Activated naive CD8-positive, alpha-beta T cell treated with anti-CD3 and anti-CD28 coated beads, Interleukin-2, amount 50 U/mL, for 24 hours (primary cell): ENCODE results near the gene EPB42.
"Not testable (repeated sequence)": the region's sequence is repeated elsewhere in the genome, so short reads cannot be mapped to it uniquely, and the experiment has no call there.

Source experiments
- ATAC-seq: fragments of 150-1000 bp; cut with Tn5 transposase; one replicate; pipeline ENCODE4 v1.10.0; 2021
- DNase-seq: peaks from one replicate; pipeline ENCODE4 v3.0.0; 2021
- H3K27ac Mint-ChIP-seq: one replicate; pipeline ENCODE4 v1.8.0; 2021; ENCODE audit warnings: mild to moderate bottlenecking, mixed read lengths
- H3K27me3 Mint-ChIP-seq: one replicate; pipeline ENCODE4 v1.8.0; 2021; ENCODE audit warnings: mixed read lengths
- H3K36me3 Mint-ChIP-seq: one replicate; pipeline ENCODE4 v1.8.0; 2021; ENCODE audit warnings: low read depth, mixed read lengths
- H3K4me1 Mint-ChIP-seq: one replicate; pipeline ENCODE4 v1.8.0; 2021; ENCODE audit warnings: mixed read lengths
- H3K4me3 Mint-ChIP-seq: one replicate; pipeline ENCODE4 v1.8.0; 2021; ENCODE audit warnings: mild to moderate bottlenecking, moderate library complexity, mixed read lengths
- H3K9me3 Mint-ChIP-seq: one replicate; pipeline ENCODE4 v1.8.0; 2021; ENCODE audit warnings: mixed read lengths

Gene EPB42

GRCh38 chr15:43194795-43195194, 26.0 kb downstream of the EPB42 start:
- H3K27me3 Mint-ChIP-seq = no peaks in the 10 kb centered on the region
- ATAC-seq (no peak), DNase-seq (no peak)
- H3K9me3 Mint-ChIP-seq = peaks cover 9% of the 10 kb centered on the region
- H3K36me3 Mint-ChIP-seq = peaks cover 41% of the 10 kb centered on the region
- no peak overlapping the region for H3K4me3 Mint-ChIP-seq
- H3K4me1 Mint-ChIP-seq = peaks cover 1% of the 10 kb centered on the region
- H3K27ac Mint-ChIP-seq = no peak overlapping the region

GRCh38 chr15:43193710-43194109, 27.1 kb downstream of the EPB42 start:
- no peak for ATAC-seq
- peaks cover 6% of the 10 kb centered on the region for H3K9me3 Mint-ChIP-seq
- DNase-seq = no peak
- H3K4me1 Mint-ChIP-seq = peaks cover 4% of the 10 kb centered on the region
- H3K27me3 Mint-ChIP-seq = no peaks in the 10 kb centered on the region
- H3K27ac Mint-ChIP-seq = no peak overlapping the region
- no peak overlapping the region for H3K4me3 Mint-ChIP-seq
- peaks cover 45% of the 10 kb centered on the region for H3K36me3 Mint-ChIP-seq

GRCh38 chr15:43190178-43190577, 30.6 kb downstream of the EPB42 start:
- ATAC-seq (no peak), DNase-seq (no peak)
- no peaks in the 10 kb centered on the region for H3K9me3 Mint-ChIP-seq
- H3K27me3 Mint-ChIP-seq = no peaks in the 10 kb centered on the region
- no peak overlapping the region for H3K4me3 Mint-ChIP-seq
- peaks cover 17% of the 10 kb centered on the region for H3K4me1 Mint-ChIP-seq
- H3K36me3 Mint-ChIP-seq = peaks cover 25% of the 10 kb centered on the region
- H3K27ac Mint-ChIP-seq = no peak overlapping the region

GRCh38 chr15:43189296-43189695, 31.5 kb downstream of the EPB42 start:
- peaks cover 21% of the 10 kb centered on the region for H3K36me3 Mint-ChIP-seq
- peaks cover 17% of the 10 kb centered on the region for H3K4me1 Mint-ChIP-seq
- H3K4me3 Mint-ChIP-seq = no peak overlapping the region
- H3K9me3 Mint-ChIP-seq = no peaks in the 10 kb centered on the region
- DNase-seq (no peak), ATAC-seq (no peak)
- H3K27me3 Mint-ChIP-seq = no peaks in the 10 kb centered on the region
- no peak overlapping the region for H3K27ac Mint-ChIP-seq

GRCh38 chr15:43187544-43188155, 33.2 kb downstream of the EPB42 start:
- Mint-ChIP-seq H3K36me3 (peaks cover 17% of the 10 kb centered on the region), H3K4me1 (peaks cover 17% of the 10 kb centered on the region), H3K27me3 (no peaks in the 10 kb centered on the region), H3K27ac (no peak overlapping the region), H3K4me3 (no peak overlapping the region), H3K9me3 (no peaks in the 10 kb centered on the region)
- DNase-seq (no peak), ATAC-seq (no peak)

GRCh38 chr15:43186003-43186353, 34.8 kb downstream of the EPB42 start:
- Mint-ChIP-seq H3K4me1 (peaks cover 19% of the 10 kb centered on the region), H3K4me3 (peak overlapping the region; percentile 94), H3K27ac (peak overlapping the region; percentile 93), H3K9me3 (no peaks in the 10 kb centered on the region), H3K27me3 (no peaks in the 10 kb centered on the region), H3K36me3 (peaks cover 10% of the 10 kb centered on the region)
- no peak for DNase-seq
- peak; percentile 33 for ATAC-seq

GRCh38 chr15:43185157-43186002, 35.4 kb downstream of the EPB42 start, which contains the start of gene CCNDBP1:
Gene CCNDBP1, plus strand, starts transcription at chr15:43185403. Its CDS starts 96 bp downstream, at chr15:43185499.
- H3K36me3 Mint-ChIP-seq = peaks cover 10% of the 10 kb centered on the region
- H3K4me3 Mint-ChIP-seq = peak within 1 kb of the TSS; percentile 94
- DNase-seq = peak; percentile 93
- H3K9me3 Mint-ChIP-seq = no peaks in the 10 kb centered on the region
- no peaks in the 10 kb centered on the region for H3K27me3 Mint-ChIP-seq
- H3K27ac Mint-ChIP-seq = peak within 1 kb of the TSS; percentile 93
- ATAC-seq = peak; percentile 98
- H3K4me1 Mint-ChIP-seq = peaks cover 19% of the 10 kb centered on the region

GRCh38 chr15:43184407-43185124, 36.3 kb downstream of the EPB42 start:
- no peak for DNase-seq
- no peak for ATAC-seq
- peaks cover 10% of the 10 kb centered on the region for H3K36me3 Mint-ChIP-seq
- no peaks in the 10 kb centered on the region for H3K9me3 Mint-ChIP-seq
- H3K4me3 Mint-ChIP-seq = peak overlapping the region; percentile 94
- peaks cover 19% of the 10 kb centered on the region for H3K4me1 Mint-ChIP-seq
- H3K27ac Mint-ChIP-seq = peak overlapping the region; percentile 93
- H3K27me3 Mint-ChIP-seq = no peaks in the 10 kb centered on the region

- peaks cover 5% of the 10 kb centered on the region for H3K36me3 Mint-ChIP-seq
- no peak for DNase-seq
These were observed 37.5 kb downstream of the EPB42 start for GRCh38 chr15:43183270-43183669.

GRCh38 chr15:43177147-43177546, 43.7 kb downstream of the EPB42 start:
- not testable (repeated sequence) for H3K4me1 Mint-ChIP-seq, DNase-seq, H3K27me3 Mint-ChIP-seq, ATAC-seq, H3K9me3 Mint-ChIP-seq, H3K27ac Mint-ChIP-seq, H3K4me3 Mint-ChIP-seq
- peaks cover 31% of the 10 kb centered on the region for H3K36me3 Mint-ChIP-seq

More at GRCh38 chr15:43183270-43183669, 37.5 kb downstream of the EPB42 start:
- no peak for ATAC-seq
- no peaks in the 10 kb centered on the region for H3K27me3 Mint-ChIP-seq
- no peak overlapping the region for H3K27ac Mint-ChIP-seq
- no peaks in the 10 kb centered on the region for H3K9me3 Mint-ChIP-seq
- no peak overlapping the region for H3K4me3 Mint-ChIP-seq
- peaks cover 15% of the 10 kb centered on the region for H3K4me1 Mint-ChIP-seq

- not testable (repeated sequence) for ATAC-seq, H3K4me3 Mint-ChIP-seq, DNase-seq, H3K27ac Mint-ChIP-seq, H3K9me3 Mint-ChIP-seq, H3K27me3 Mint-ChIP-seq, H3K4me1 Mint-ChIP-seq
- H3K36me3 Mint-ChIP-seq = peaks cover 34% of the 10 kb centered on the region
These were observed 45.0 kb downstream of the EPB42 start for GRCh38 chr15:43175656-43176309.

GRCh38 chr15:43169888-43170287, 50.9 kb downstream of the EPB42 start:
- no peak for ATAC-seq
- Mint-ChIP-seq H3K27ac (no peak overlapping the region), H3K9me3 (peaks cover 4% of the 10 kb centered on the region), H3K4me3 (no peak overlapping the region), H3K36me3 (peaks cover 43% of the 10 kb centered on the region), H3K27me3 (no peaks in the 10 kb centered on the region), H3K4me1 (no peaks in the 10 kb centered on the region)
- DNase-seq = no peak

- H3K36me3 Mint-ChIP-seq = peaks cover 44% of the 10 kb centered on the region
- DNase-seq (no peak), ATAC-seq (no peak)
- peak overlapping the region; percentile 10 for H3K27ac Mint-ChIP-seq
- peaks cover 4% of the 10 kb centered on the region for H3K9me3 Mint-ChIP-seq
- no peaks in the 10 kb centered on the region for H3K27me3 Mint-ChIP-seq
- no peak overlapping the region for H3K4me3 Mint-ChIP-seq
- no peaks in the 10 kb centered on the region for H3K4me1 Mint-ChIP-seq
These were observed 52.4 kb downstream of the EPB42 start for GRCh38 chr15:43168192-43169107.
